ENCODE results near the gene FXN. TPM values are rescaled to one million over a fixed set of nuclear protein-coding genes. Genes with fewer than 3 reads are reported as not detected.

FXN gene
- total RNA-seq, 1 experiment from 2014 or later = 17.8 TPM

DNA sequence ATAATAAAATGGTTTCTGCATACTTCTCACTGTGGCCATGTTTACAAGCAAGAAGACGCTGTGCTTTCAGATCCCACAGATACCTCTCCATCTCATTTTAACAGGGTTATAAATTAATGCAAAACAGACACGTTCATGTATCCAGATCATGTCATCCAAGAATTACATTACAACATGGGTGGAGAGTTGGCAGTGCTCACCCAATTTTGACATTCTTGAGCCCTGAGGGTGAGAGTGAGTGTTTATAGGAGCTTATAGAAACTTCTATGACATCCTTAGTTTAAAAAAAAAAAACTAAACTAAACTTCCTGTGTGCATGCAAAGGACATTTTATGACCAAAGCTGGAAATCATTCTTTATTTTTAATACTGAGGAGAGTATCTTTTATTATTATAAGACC is 30.7 kb upstream of the FXN start:
- in situ Hi-C loops (cut with HindIII; ENCODE audit: low pct_unique_long_range_greater_than_20kb, low sequenced_read_pairs) = no loop called here
- BruUV-seq (replicated peaks) = no TSS peak

DNA sequence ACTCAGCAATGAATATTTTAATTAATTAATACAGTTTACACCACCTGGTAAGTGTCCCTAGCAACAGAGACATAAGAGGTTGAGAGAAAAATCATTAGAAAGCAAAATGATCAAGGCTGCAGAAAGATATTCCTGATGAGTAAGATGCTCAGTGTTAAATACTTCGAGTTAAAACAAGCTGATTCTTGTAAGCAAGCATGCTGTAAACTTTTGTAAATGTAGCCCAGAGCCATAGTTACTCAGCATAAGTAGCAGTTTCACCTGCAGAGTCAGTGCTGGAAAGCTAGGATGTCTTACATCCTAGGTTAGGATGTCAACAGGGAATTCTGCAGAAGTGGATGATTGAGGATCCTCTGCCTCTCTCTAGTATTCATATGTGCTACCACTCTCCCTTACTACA is 25.8 kb upstream of the FXN start:
- intact Hi-C loops (cut with micrococcal nuclease; ENCODE audit: unreplicated experiment) = no loop called here
- Histone ChIP-seq H3K4me1 (ENCODE audit: control insufficient read depth, insufficient read depth, low read length) (no peaks in the 10 kb centered on the region), H3K36me3 (ENCODE audit: control insufficient read depth, insufficient read depth, low read length) (no peaks in the 10 kb centered on the region), H3K9me3 (ENCODE audit: control insufficient read depth, insufficient read depth, low read depth, low read length) (no peaks in the 10 kb centered on the region), H3K27ac (ENCODE audit: low read length) (no peak overlapping the region), H3K27me3 (ENCODE audit: control insufficient read depth, insufficient read depth, low read length) (no peaks in the 10 kb centered on the region; the same call in 1 of the 2 replicates), H3K4me3 (ENCODE audit: low read depth in 2 of 2, low read length in 2 of 2) (no peak overlapping the region)
- ChIA-PET POLR2A (no interaction called here), CTCF (no interaction called here)
- in situ Hi-C loops (cut with HindIII; ENCODE audit: low pct_unique_long_range_greater_than_20kb, low sequenced_read_pairs) = no loop called here
- TF ChIP-seq, protein P1, sequence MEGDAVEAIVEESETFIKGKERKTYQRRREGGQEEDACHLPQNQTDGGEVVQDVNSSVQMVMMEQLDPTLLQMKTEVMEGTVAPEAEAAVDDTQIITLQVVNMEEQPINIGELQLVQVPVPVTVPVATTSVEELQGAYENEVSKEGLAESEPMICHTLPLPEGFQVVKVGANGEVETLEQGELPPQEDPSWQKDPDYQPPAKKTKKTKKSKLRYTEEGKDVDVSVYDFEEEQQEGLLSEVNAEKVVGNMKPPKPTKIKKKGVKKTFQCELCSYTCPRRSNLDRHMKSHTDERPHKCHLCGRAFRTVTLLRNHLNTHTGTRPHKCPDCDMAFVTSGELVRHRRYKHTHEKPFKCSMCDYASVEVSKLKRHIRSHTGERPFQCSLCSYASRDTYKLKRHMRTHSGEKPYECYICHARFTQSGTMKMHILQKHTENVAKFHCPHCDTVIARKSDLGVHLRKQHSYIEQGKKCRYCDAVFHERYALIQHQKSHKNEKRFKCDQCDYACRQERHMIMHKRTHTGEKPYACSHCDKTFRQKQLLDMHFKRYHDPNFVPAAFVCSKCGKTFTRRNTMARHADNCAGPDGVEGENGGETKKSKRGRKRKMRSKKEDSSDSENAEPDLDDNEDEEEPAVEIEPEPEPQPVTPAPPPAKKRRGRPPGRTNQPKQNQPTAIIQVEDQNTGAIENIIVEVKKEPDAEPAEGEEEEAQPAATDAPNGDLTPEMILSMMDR (IDR thresholded peaks at IDR 0.05) = no peak
- TF ChIP-seq POLR2AphosphoS5 (IDR thresholded peaks at IDR 0.05; ENCODE audit: low read depth, low read length) (no peak), SIN3A (IDR thresholded peaks at IDR 0.05; ENCODE audit: borderline replicate concordance, insufficient read depth, low read depth, low read length) (no peak), TCF7L2 (IDR thresholded peaks at IDR 0.05; ENCODE audit: low read depth, low read length) (no peak)
- TF ChIP-seq, protein P2, sequence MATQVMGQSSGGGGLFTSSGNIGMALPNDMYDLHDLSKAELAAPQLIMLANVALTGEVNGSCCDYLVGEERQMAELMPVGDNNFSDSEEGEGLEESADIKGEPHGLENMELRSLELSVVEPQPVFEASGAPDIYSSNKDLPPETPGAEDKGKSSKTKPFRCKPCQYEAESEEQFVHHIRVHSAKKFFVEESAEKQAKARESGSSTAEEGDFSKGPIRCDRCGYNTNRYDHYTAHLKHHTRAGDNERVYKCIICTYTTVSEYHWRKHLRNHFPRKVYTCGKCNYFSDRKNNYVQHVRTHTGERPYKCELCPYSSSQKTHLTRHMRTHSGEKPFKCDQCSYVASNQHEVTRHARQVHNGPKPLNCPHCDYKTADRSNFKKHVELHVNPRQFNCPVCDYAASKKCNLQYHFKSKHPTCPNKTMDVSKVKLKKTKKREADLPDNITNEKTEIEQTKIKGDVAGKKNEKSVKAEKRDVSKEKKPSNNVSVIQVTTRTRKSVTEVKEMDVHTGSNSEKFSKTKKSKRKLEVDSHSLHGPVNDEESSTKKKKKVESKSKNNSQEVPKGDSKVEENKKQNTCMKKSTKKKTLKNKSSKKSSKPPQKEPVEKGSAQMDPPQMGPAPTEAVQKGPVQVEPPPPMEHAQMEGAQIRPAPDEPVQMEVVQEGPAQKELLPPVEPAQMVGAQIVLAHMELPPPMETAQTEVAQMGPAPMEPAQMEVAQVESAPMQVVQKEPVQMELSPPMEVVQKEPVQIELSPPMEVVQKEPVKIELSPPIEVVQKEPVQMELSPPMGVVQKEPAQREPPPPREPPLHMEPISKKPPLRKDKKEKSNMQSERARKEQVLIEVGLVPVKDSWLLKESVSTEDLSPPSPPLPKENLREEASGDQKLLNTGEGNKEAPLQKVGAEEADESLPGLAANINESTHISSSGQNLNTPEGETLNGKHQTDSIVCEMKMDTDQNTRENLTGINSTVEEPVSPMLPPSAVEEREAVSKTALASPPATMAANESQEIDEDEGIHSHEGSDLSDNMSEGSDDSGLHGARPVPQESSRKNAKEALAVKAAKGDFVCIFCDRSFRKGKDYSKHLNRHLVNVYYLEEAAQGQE (IDR thresholded peaks at IDR 0.05; ENCODE audit: insufficient read depth in 1 of 2, low read depth in 2 of 2, low read length in 1 of 2) = no peak
- ATAC-seq = no peak
- no TSS peak for BruUV-seq (replicated peaks)
- no peak for DNase-seq (ENCODE audit: low read depth, low spot score)

More for the DNA sequence above, 30.7 kb upstream of the FXN start:
- ATAC-seq (no peak), DNase-seq (ENCODE audit: low read depth, low spot score) (no peak)
- intact Hi-C loops (cut with micrococcal nuclease; ENCODE audit: unreplicated experiment) = no loop called here
- TF ChIP-seq, protein P1 (IDR thresholded peaks at IDR 0.05) = no peak
- TF ChIP-seq, protein P2 (IDR thresholded peaks at IDR 0.05; ENCODE audit: insufficient read depth in 1 of 2, low read depth in 2 of 2, low read length in 1 of 2) = no peak
- no peak overlapping the region for H3K4me3 ChIP-seq (ENCODE audit: low read depth in 2 of 2, low read length in 2 of 2)
- no peak overlapping the region for H3K27ac ChIP-seq (ENCODE audit: low read length)
- no peaks in the 10 kb centered on the region for H3K4me1 ChIP-seq (ENCODE audit: control insufficient read depth, insufficient read depth, low read length)
- ChIA-PET CTCF (no interaction called here), POLR2A (no interaction called here)
- H3K27me3 ChIP-seq (ENCODE audit: control insufficient read depth, insufficient read depth, low read length) = no peaks in the 10 kb centered on the region; the same call in 1 of the 2 replicates
- no peaks in the 10 kb centered on the region for H3K36me3 ChIP-seq (ENCODE audit: control insufficient read depth, insufficient read depth, low read length)
- H3K9me3 ChIP-seq (ENCODE audit: control insufficient read depth, insufficient read depth, low read depth, low read length) = no peaks in the 10 kb centered on the region

Data from Panc1 (cell line).